GM12878 (cell line): Measurements from ENCODE around the gene NAP1L4. TPM values are rescaled to one million over a fixed set of nuclear protein-coding genes. Genes with fewer than 3 reads are reported as not detected.
A peak's percentile ranks its signal among the peaks of the same experiment; 100 is the strongest.

Source experiments
- ATAC-seq: fragments of 200-7000 bp; cut with Tn5 transposase; 3 replicates; pipeline ENCODE4 v1.9.1; 2020; ENCODE audit warnings: mild to moderate bottlenecking, moderate library complexity
- BruUV-seq: library from RNA; stranded (reverse); fragments of 400-500 nt; replicated peaks from 2 replicates; lab custom pipeline; 2021; lab: Mats Ljungman, UMichigan
- CTCF ChIA-PET: fragments of 300-600 bp; sonication (Branson Sonifier 250); formaldehyde crosslinking; extraction: SDS; loops from one replicate; lab custom pipeline; 2021; ENCODE audit warnings: inconsistent platforms; lab: Yijun Ruan, JAX
- POLR2A ChIA-PET: fragments of 350-600 bp; formaldehyde crosslinking; extraction: SDS; loops from one replicate; lab custom pipeline; 2021; ENCODE audit warnings: inconsistent platforms; lab: Charles Lee
- RAD21 ChIA-PET: fragments of 300-600 bp; sonication (Branson Sonifier 250); formaldehyde crosslinking; loops from one replicate; lab custom pipeline; 2023; ENCODE audit warnings: antibody characterized with exemption; ENCODE audit not compliant: unreplicated experiment; lab: Charles Lee
- SMC1A ChIA-PET: fragments of 300-600 bp; sonication (Branson Sonifier 250); formaldehyde crosslinking; loops from one replicate; lab custom pipeline; 2023; ENCODE audit not compliant: unreplicated experiment, uncharacterized antibody; lab: Charles Lee
- DNase-seq: peaks from one replicate; pipeline ENCODE4 v3.0.0-alpha.2; 2011; ENCODE audit warnings: low read depth, low spot score
- FAIRE-seq: peaks from 3 replicates; lab custom pipeline; 2011; peaks lifted over from hg19 to GRCh38; lab: Jason Lieb, UNC
- H2AFZ ChIP-seq: 2 replicates; pipeline ENCODE4 v1.6.0; 2011; ENCODE audit warnings: low read depth, low read length, control low read depth; ENCODE audit not compliant: control insufficient read depth
- H3K27ac ChIP-seq: 2 replicates; pipeline ENCODE4 v1.5.1; 2011; ENCODE audit warnings: control low read depth; ENCODE audit not compliant: control insufficient read depth, insufficient read depth
- H3K27me3 ChIP-seq, 2 experiments: replicated peaks in 1 of 2; 2 replicates each; pipeline versions ENCODE4 v1.6.0 to v1.6.1; 2011; ENCODE audit warnings: low read length in 1 of 2; ENCODE audit not compliant: control insufficient read depth in 2 of 2, insufficient read depth in 2 of 2
- H3K36me3 ChIP-seq, 2 experiments: 2 replicates each; pipeline ENCODE4 v1.5.1; 2011; ENCODE audit warnings: low read length in 1 of 2; ENCODE audit not compliant: control insufficient read depth in 2 of 2, insufficient read depth in 2 of 2
- H3K4me1 ChIP-seq: 2 replicates; pipeline ENCODE4 v1.6.1; 2011; ENCODE audit warnings: mild to moderate bottlenecking, low read length, moderate library complexity, mixed read lengths; ENCODE audit not compliant: control insufficient read depth, insufficient read depth
- H3K4me2 ChIP-seq: 2 replicates; pipeline ENCODE4 v1.6.0; 2011; ENCODE audit warnings: control low read depth; ENCODE audit not compliant: control insufficient read depth, insufficient read depth
- H3K4me3 ChIP-seq: fragments of 200-600 bp; sonication (generic); 2 replicates; pipeline ENCODE4 v1.5.1; 2016
- H3K79me2 ChIP-seq: 2 replicates; pipeline ENCODE4 v1.6.0; 2011; ENCODE audit warnings: low read length; ENCODE audit not compliant: control insufficient read depth, insufficient read depth
- H3K9ac ChIP-seq: 2 replicates; pipeline ENCODE4 v1.8.0; 2011; ENCODE audit warnings: low read length, control low read depth, mixed read lengths; ENCODE audit not compliant: control insufficient read depth, insufficient read depth
- H3K9me3 ChIP-seq: replicated peaks from 3 replicates; pipeline ENCODE4 v1.5.1; 2011; ENCODE audit warnings: mild to moderate bottlenecking, low read length; ENCODE audit not compliant: control insufficient read depth, insufficient read depth
- H4K20me1 ChIP-seq: 2 replicates; pipeline ENCODE4 v1.6.0; 2011; ENCODE audit not compliant: control insufficient read depth, insufficient read depth
- CBX5 ChIP-seq: sonication (generic); IDR thresholded peaks from 2 replicates; pipeline ENCODE4 v1.6.1; 2016; ENCODE audit warnings: low read depth, moderate library complexity, mild to moderate bottlenecking, inconsistent platforms
- CREB1 ChIP-seq: IDR thresholded peaks from 2 replicates; pipeline ENCODE4 v1.6.1; 2012; ENCODE audit warnings: low read depth, mild to moderate bottlenecking, inconsistent platforms
- E4F1 ChIP-seq: fragments of 450-650 bp; IDR thresholded peaks from 2 replicates; pipeline ENCODE4 v1.6.1; 2018; ENCODE audit warnings: borderline replicate concordance, mild to moderate bottlenecking; ENCODE audit not compliant: partially characterized antibody
- GABPA ChIP-seq: IDR thresholded peaks from 2 replicates; pipeline ENCODE4 v1.6.1; 2014; ENCODE audit warnings: antibody characterized with exemption, low read depth, mild to moderate bottlenecking, inconsistent platforms
- IRF4 ChIP-seq: IDR thresholded peaks from 2 replicates; pipeline ENCODE4 v1.6.1; 2011; ENCODE audit warnings: low read depth, low read length
- NKRF ChIP-seq: fragments of 450-650 bp; conservative IDR thresholded peaks from 2 replicates; pipeline ENCODE4 v1.6.1; 2017; ENCODE audit warnings: mild to moderate bottlenecking, moderate library complexity
- NR2C1 ChIP-seq: fragments of 450-650 bp; IDR thresholded peaks from 2 replicates; pipeline ENCODE4 v1.6.1; 2017; ENCODE audit warnings: antibody characterized with exemption, mild to moderate bottlenecking, moderate library complexity
- RFX5 ChIP-seq: IDR thresholded peaks from 2 replicates; pipeline ENCODE4 v1.6.1; 2011; ENCODE audit warnings: low read depth, low read length, improper control_type of control experiment
- SREBF2 ChIP-seq: IDR thresholded peaks from 2 replicates; pipeline ENCODE4 v1.6.1; 2012; ENCODE audit warnings: mild to moderate bottlenecking, low read length
- WGBS: methylation state at CpG from one replicate; pipeline ENCODE4 v1.1.6; 2016; ENCODE audit warnings: low lambda C conversion rate; ENCODE audit not compliant: insufficient replicate concordance, insufficient coverage; ENCODE audit errors: missing lambda C conversion rate; 5-methylcytosine and 5-hydroxymethylcytosine counted together
- in situ Hi-C: fragments of 300-500 bp; cut with MboI; formaldehyde crosslinking; loops from 9 replicates; pipeline ENCODE4 v1.14.3; 2018; ENCODE audit warnings: mixed read lengths
- intact Hi-C: fragments of 100-400 bp; cut with micrococcal nuclease; formaldehyde crosslinking; loops from one replicate; pipeline ENCODE4 v1.14.2; 2022; ENCODE audit not compliant: unreplicated experiment
- polyA plus RNA-seq, 11 experiments: library from polyadenylated mRNA; depleted of rRNA in 4 of 11; unstranded in 6 of 11; stranded (reverse) in 5 of 11; fragments of >200 nt; fragmentation: Nextera tagmentation in 4 of 11; fragmentation: Illumina TruSeq in 1 of 11; extraction: Ambion mirVana in 4 of 11; extraction: Trizol in 1 of 11; gene quantifications; 1 replicate in 1 of 11; 2 replicates in 10 of 11; pipeline versions ENCODE4 v1.2.1 to v1.2.3, GENCODE V29; 2011 to 2016; ENCODE audit warnings: inconsistent platforms in 2 of 11, missing spikeins in 2 of 11, low read depth in 1 of 11
- total RNA-seq, 4 experiments: library from RNA; depleted of rRNA in 3 of 4; stranded (reverse); fragments of >200 nt in 3 of 4; fragmentation: Illumina TruSeq in 1 of 4; extraction: Trizol in 1 of 4; gene quantifications; 2 replicates each; pipeline versions ENCODE4 v1.2.1 to v1.2.3, GENCODE V29; 2013 to 2021

NAP1L4 gene
- total and polyA plus RNA-seq, 10 of the 15 experiments (the other 5 are each of a cell fraction or from before 2014, with no cell fraction given), result 24.8 to 198 (median 114) TPM

- ATAC-seq (no peak), DNase-seq (no peak), FAIRE-seq (no peak)
- ChIA-PET RAD21 (interaction anchor here (0.8 to 4.8 kb wide), 8 partner anchors 13 to 602 kb away, joined by 3 to 42 read pairs (median 8); no protein-coding TSS in a partner anchor), SMC1A (interaction anchor here (0.6 to 3.1 kb wide), 16 partner anchors 8 to 383 kb away, joined by 3 to 29 read pairs (median 5); partner anchors contain the start of gene CARS1), POLR2A (interaction anchor here (0.6 to 3.3 kb wide), 9 partner anchors 9 to 792 kb away, joined by 3 to 34 read pairs (median 3); no protein-coding TSS in a partner anchor), CTCF (interaction anchor here (0.6 to 3.6 kb wide), 16 partner anchors 9 to 820 kb away, joined by 3 to 30 read pairs (median 4); no protein-coding TSS in a partner anchor)
- peaks cover 6% of the 10 kb centered on the region for H3K4me1 ChIP-seq
- H3K9me3 ChIP-seq, result no peaks in the 10 kb centered on the region
- H4K20me1 ChIP-seq, result peaks cover 6% of the 10 kb centered on the region; the same call in 1 of the 2 replicates
- intact Hi-C loops, result no loop called here
- peak overlapping the region; percentile 96 for H3K4me2 ChIP-seq
- WGBS, result 1% methylated on average over 4 of the region's 4 CpGs
- in situ Hi-C loops, result no loop called here
- no peak for TF ChIP-seq IRF4
- no peak for TF ChIP-seq E4F1
- no peak for TF ChIP-seq GABPA
- no peak for TF ChIP-seq CBX5
- TF ChIP-seq NR2C1, result no peak
- TF ChIP-seq CREB1, result no peak
- no peak for TF ChIP-seq SREBF2
- TF ChIP-seq RFX5, result no peak
- no peak for TF ChIP-seq NKRF
- peak overlapping the region; percentile 97 for H3K4me3 ChIP-seq
- no peak overlapping the region for H2AFZ ChIP-seq
- H3K9ac ChIP-seq, result peak overlapping the region; percentile 56
- peak overlapping the region; percentile 64 for H3K27ac ChIP-seq
- peaks cover 0 to 10% of the 10 kb centered on the region in 2 experiments; a peak in 3 of 4 replicates for H3K36me3 ChIP-seq
- H3K27me3 ChIP-seq, result no peaks in the 10 kb centered on the region
- BruUV-seq, result no TSS peak
- peaks cover 79% of the 10 kb centered on the region for H3K79me2 ChIP-seq
Observed at GRCh38 chr11:2989006-2989405, 3.1 kb downstream of the NAP1L4 start.
